LoVo (cell line): ENCODE measurements around the gene SORBS2.
A peak's percentile ranks its signal among the peaks of the same experiment; 100 is the strongest.
"Not testable (repeated sequence)": the region's sequence is repeated elsewhere in the genome, so short reads cannot be mapped to it uniquely, and the experiment has no call there.

Experiments used
- DNase-seq: peaks from one replicate; pipeline ENCODE4 v3.0.0-alpha.2; 2016; ENCODE audit warnings: low spot score

The SORBS2 gene

DNA sequence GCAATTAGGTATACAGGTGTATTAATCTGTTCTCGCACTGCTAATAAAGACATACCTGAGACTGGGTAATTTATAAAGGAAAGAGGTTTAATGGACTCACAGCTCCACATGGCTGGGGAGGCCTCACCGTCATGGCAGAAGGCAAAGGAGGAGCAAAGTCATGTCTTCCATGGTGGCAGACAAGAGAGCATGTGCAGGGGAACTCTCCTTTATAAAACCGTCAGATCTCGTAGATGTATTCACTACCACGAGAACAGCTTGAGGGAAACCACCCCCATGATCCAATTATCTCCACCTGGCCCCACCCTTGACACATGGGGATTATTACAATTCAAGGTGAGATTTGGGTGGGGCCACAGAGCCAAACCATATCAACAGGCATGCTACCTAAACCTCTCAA lies 97.5 kb downstream of the SORBS2 start:
- DNase-seq: not testable (repeated sequence)

DNA sequence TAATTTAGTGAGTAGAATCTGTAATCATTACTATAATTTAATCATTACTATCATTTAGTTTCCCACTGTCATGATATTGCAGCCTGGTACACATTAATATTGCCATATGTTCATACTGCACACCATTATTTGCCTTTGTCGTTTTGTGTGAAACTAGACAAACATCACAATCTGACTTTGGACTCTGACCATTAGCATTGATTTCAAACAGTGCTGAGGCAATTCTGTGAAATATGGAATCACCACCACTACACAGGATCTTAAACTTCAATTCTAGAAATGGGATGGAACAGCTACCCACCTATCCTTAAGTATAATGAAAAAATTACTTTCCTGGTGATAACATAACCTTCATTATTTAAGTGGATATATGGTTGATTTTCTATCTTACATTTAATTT lies 98.3 kb downstream of the SORBS2 start:
- DNase-seq: peak; percentile 18

- peak; percentile 42 for DNase-seq
These were observed 98.7 kb downstream of the SORBS2 start for GRCh38 chr4:185713272-185713671.

GRCh38 chr4:185712350-185713024 lies 99.5 kb downstream of the SORBS2 start:
- no peak for DNase-seq

GRCh38 chr4:185711726-185712125 lies 100.3 kb downstream of the SORBS2 start:
- DNase-seq: no peak

GRCh38 chr4:185710487-185710995 lies 101.5 kb downstream of the SORBS2 start:
- no peak for DNase-seq

DNA sequence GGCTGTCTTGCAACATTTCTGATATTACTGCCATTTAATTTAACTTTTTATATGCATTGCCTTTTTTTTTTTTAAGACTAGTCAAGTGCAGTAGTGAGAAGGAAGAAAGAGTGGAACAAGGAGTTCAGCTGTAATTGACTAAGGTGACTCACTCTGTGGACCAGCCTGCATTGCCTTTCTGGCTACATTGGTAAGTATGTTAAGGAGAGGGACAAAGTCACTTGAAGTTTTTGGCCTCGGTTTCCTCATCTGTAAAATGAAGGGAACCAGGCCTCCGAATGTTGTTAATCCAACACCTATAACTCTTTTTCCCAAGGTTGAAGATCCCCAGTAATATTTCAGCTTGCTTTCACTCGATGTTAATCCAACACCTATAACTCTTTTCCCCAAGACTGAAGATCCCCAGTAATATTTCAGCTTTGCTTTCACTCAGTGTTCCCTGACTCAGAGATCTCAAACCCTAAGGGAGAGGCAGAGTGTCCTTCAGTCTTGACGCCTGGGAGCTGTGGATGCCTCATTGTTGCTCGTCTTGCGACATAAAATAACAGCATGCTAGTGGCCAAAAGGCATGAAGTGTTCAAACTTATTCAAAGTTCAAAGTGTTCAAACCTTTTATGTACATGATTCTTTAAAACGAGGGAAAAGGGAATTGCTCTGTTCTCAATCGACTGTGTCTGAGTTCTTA lies 102.0 kb downstream of the SORBS2 start:
- no peak for DNase-seq

- no peak for DNase-seq
These were observed 103.6 kb downstream of the SORBS2 start for GRCh38 chr4:185708348-185708747.

DNA sequence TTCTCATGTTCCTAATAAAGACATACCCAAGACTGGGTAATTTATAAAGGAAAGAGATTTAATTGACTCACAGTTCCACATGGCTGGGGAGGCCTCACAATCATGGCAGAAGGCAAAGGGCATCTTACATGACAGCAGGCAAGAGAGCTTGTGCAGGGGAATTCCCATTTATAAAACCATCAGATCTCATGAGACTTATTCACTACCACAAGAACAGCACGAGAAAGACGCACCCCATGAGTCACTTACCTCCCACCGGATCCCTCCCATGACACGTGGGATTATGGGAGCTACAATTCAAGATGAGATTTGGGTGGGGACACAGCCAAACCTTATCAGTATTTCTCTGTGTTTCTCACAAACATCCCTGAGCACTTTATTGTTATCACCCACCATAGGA lies 104.4 kb downstream of the SORBS2 start:
- not testable (repeated sequence) for DNase-seq

- no peak for DNase-seq
These were observed 109.8 kb downstream of the SORBS2 start for GRCh38 chr4:185702147-185702663.

- DNase-seq: no peak
These were observed 111.4 kb downstream of the SORBS2 start for GRCh38 chr4:185700630-185701029.

GRCh38 chr4:185700048-185700447 lies 111.9 kb downstream of the SORBS2 start:
- DNase-seq: no peak

DNA sequence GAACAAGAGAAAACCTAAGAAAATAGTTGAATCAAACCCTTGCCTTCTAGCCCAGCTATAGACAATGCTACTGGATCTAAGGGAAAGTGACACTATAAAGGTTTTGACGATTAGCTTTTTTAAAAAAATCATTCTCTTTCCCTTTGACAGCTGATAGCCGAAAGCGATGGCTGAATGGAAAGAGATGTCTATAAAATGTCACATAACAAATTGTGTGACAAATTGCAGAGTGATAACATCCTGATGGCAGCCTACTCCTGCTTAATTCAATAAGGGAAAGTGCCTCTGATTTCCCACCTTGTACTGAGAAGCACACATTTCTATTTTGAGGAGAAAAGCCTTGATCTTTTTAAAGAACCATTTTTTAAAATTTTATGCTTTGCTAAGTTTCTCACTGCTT lies 114.5 kb downstream of the SORBS2 start:
- no peak for DNase-seq

- no peak for DNase-seq
These were observed 116.3 kb downstream of the SORBS2 start for GRCh38 chr4:185695743-185696142.

- no peak for DNase-seq
These were observed 118.3 kb downstream of the SORBS2 start for GRCh38 chr4:185693548-185694215.

- no peak for DNase-seq
These were observed 122.6 kb downstream of the SORBS2 start for GRCh38 chr4:185689407-185689806.

DNA sequence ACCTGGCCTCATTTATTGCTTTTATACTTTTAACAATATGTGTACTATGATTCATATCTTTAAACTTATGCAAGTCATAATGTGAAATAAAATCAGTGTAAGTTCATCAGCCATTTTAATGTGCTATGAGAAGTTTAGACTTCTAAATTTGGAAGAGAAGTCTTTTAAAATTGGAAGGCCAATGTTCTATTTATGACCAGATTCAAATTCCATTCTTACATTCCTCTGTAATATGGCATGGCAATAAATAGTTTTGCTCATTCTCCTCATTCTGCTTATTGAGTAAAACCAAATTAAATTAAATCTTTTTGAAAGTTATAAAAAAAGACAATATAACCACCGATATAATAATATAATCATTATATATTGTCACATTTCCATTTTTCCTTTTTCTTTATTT lies 126.2 kb downstream of the SORBS2 start:
- DNase-seq: no peak

DNA sequence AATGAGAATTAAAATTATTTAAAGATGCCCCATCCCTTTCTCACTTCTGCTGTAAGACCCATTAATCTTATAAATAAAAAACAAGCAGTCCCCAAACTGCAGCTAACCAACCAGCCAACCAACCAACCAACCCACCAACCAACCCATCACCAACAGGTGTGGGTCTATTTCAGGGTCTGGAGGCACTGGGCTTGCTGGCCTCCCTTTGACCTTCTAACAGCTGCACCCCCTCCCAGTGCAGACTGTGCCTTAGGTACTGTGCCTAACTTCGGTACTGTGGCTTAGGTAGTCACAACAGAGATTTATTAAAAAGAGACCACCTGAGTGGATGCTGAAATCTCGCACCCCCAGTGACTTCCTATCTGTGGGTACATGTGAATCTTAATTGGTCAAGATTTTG lies 128.1 kb downstream of the SORBS2 start:
- DNase-seq: no peak

- DNase-seq: no peak
These were observed 128.8 kb downstream of the SORBS2 start for GRCh38 chr4:185683222-185683621.

GRCh38 chr4:185682236-185682635 lies 129.8 kb downstream of the SORBS2 start:
- DNase-seq: no peak

- DNase-seq: no peak
These were observed 130.4 kb downstream of the SORBS2 start for GRCh38 chr4:185681604-185682003.

GRCh38 chr4:185680617-185681016 lies 131.4 kb downstream of the SORBS2 start:
- no peak for DNase-seq

- DNase-seq: no peak
These were observed 132.5 kb downstream of the SORBS2 start for GRCh38 chr4:185679523-185679922.
